RPMI7951 (cell line): ENCODE data around the gene WBP1. TPM values are rescaled to one million over a fixed set of nuclear protein-coding genes. Genes with fewer than 3 reads are reported as not detected.
"Not testable (repeated sequence)": the region's sequence is repeated elsewhere in the genome, so short reads cannot be mapped to it uniquely, and the experiment has no call there.

Experiments used
- DNase-seq: peaks from one replicate; pipeline ENCODE4 v3.0.0-alpha.2; 2012; ENCODE audit warnings: low read depth
- total RNA-seq: library from RNA; depleted of rRNA; stranded (reverse); fragments of >200 nt; shearing (Covaris generic); gene quantifications from 2 replicates; pipeline ENCODE4 v1.2.3, GENCODE V29; 2014

Gene WBP1
- total RNA-seq, 1 experiment from 2014 or later, result 70.5 TPM

GRCh38 chr2:74427551-74427950 is 30.7 kb upstream of the WBP1 start:
- DNase-seq, result no peak

DNA sequence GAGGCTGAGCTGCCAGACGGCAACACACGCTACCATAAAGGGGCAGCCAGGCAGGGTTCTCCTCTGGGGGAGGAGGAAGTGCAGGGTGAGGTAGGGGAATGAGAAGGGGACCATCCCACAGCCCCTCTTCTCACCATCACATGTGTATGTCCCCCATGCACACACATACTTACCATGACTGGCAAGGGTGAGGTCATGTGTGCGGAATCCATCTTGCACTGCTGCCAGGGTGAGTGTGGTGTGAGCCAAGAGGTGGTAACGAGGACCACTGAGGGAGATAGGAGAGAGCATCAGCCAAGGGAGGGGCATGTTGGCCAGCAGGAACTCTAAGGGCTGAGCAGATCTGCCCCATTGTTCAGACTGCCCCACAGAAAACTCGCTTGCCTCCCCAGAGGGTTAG is 29.6 kb upstream of the WBP1 start:
- no peak for DNase-seq

GRCh38 chr2:74429487-74430451 is 28.5 kb upstream of the WBP1 start:
- no peak for DNase-seq

- no peak for DNase-seq
Measured at GRCh38 chr2:74430502-74430901, 27.7 kb upstream of the WBP1 start.

DNA sequence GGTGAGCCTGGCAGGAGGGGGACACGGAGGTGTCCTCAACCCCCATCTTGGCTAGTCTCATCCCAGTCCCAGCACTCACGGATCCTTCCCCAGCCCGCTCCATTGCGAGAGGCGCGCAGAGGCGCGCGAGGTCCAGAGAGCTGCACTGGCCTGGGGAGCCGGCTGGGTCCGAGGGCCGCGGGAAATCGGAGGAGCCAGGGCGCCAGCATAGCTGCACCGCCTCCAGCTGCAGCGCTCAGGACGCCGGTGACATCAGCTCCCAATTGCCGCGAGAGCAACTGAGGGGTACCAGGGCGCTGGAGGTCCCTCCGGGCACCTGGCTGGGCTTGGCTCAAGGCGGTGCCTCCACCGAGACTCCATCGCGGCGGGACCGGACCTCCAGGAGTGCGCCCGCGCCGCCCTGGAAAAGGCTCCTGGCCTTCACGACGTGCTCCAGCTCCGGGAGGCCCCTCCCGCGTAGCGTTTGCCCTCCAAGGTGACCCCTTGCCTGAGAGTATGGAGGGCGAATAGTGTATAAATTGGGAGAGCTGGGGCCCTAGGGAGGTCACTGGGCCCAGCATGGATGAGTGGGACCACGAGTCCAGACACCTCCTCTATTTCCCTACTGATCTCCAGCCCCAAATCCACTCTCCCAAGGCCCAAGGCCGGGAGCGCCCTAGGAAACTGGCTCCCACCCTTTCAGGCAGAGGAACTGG is 22.0 kb upstream of the WBP1 start:
- no peak for DNase-seq

GRCh38 chr2:74436848-74437695 is 21.2 kb upstream of the WBP1 start:
- DNase-seq, result no peak

- DNase-seq, result no peak
Measured at GRCh38 chr2:74438248-74438647, 20.0 kb upstream of the WBP1 start.

- no peak for DNase-seq
Measured at GRCh38 chr2:74439373-74439772, 18.9 kb upstream of the WBP1 start.

GRCh38 chr2:74439803-74440377 is 18.3 kb upstream of the WBP1 start:
- peak; percentile 76 for DNase-seq

- peak; percentile 87 for DNase-seq
Measured at GRCh38 chr2:74440378-74441169, 17.7 kb upstream of the WBP1 start.

DNA sequence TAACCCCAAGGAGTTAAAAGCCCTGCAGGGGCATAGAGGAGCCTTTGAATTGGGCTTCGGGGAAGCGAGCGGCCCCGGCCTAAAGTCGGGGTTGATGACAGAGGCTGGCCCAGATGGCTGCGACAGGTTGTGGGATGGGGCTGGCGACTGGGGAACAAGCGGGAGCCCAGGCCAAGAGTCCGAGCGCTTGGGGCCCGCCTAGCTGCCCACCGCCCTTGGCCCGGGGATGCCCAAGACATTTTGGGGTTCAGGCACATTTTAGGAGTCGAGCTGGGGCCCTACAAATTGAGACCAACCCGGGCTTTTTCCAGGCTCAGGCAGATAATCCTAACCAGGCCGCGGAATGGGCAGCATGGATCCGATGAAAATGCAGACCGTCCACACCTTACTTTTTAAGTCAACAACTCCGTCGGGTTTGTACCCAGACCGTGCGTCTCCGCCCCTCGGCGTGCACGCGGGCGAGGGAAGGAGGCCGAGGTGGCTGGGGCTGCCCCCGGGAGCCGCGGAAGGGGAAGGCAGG is 17.0 kb upstream of the WBP1 start:
- no peak for DNase-seq

DNA sequence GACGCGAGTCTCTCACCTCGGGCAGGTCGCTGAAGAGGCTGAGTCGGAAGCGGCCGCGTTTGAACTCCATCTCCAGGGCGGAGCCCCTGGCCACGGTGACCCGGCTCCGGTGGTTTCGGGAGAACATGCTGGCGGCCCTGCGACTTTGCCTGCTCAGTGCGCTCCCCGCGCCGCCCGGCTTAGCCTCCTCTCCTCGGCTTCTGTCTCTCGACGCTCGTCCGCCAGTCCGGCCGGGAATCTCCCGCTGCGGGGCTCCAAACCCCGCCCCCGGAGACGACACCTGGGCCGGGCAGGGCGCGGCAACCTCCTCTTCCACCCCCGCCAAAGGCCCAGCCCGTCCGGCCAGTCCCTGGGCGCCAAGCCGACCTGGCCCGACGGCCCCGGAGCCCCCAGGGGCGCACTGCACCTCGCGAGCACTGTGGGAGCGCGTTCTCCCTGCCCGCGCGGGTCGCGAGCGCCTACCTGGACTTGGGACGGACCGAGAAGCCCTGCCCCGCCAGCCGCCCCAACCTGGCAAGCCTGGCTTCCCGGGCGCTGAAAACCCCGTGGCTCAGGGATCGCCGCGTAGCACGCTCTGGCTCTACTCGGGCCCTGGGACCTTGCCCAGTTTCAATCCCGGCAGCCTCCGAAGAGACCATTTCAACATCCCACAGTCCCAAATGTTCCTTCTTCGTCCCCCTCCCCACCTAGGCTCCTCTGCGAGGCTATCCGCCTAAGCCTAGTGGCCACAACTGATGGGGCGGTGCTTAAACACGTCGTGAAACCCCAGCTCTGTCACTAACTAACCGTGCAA is 16.4 kb upstream of the WBP1 start, which contains the start of gene RTKN:
TSS of gene RTKN (minus strand) at position 248 of the 793 bp plus-strand sequence. CDS start at position 127, 121 bp downstream.
- no peak for DNase-seq

DNA sequence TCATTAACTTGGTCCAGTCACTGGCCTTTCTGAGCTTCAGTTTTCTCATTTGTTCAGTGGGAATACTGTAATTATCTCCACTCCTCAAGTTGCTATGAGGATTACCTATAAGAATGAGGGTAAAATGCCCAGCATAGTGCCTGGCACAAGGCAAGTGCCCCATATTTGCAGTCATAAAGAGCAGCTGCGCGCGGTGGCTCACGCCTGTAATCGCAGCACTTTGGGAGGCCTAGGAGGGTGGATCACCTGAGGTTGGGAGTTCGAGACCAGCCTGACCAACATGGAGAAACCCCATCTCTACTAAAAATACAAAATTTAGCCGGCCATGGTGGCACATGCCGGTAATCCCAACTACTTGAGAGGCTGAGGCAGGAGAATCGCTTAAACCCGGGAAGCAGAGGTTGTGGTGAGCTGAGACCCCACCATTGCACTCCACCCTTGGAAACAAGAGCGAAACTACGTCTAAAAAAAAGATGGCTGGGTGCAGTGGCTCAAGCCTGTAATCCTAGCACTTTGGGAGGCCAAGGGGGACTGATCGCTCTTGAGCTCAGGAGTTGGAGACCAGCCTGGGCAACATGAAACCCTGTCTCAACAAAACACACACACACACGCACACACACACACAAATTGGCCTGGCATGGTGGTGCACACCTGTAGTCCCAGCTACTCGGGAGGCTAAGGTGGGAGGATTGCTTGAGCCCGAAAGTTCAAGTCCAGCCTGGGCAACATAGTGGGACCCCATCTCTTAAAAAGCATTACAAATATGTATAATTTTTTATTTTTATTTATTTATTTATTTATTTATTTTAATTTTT is 15.5 kb upstream of the WBP1 start:
- not testable (repeated sequence) for DNase-seq

DNA sequence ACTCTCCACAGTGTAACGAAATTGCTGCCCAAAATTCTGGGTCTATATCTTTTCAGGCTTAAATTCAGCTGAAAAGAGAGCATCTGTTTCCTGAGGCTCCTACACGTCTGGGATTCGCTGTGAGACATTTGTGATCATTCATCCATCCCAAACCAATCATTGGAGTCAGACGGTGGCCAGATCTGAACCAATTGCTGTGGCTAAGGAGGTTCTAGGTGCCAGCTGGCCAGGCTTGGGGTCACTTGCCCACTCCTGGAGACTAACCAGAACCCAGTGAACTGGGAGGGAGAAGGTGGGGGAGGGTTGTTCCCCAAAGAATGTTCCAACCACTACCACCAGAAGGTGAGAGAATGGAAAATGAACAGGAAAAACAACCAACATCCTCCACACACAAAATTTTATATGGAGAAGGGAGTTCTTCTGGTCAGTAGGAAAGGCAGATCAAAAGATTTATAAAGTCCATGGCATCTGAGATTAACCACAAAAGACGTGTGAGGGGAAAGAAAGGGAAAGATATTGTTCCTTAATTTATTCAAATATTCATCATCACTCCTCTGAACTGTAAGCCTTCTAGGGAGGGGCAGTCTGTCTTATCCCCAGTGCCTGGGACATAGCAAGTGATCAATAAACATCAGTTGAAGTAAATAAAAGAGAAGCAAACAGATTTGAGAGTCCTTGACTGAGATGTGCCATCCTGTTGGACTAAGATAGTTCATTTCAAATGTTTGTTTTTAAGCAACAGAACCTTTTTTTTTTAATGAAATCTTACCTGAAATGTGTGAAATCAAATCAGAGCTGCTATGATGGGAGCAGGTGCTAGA is 13.5 kb upstream of the WBP1 start:
- no peak for DNase-seq

DNA sequence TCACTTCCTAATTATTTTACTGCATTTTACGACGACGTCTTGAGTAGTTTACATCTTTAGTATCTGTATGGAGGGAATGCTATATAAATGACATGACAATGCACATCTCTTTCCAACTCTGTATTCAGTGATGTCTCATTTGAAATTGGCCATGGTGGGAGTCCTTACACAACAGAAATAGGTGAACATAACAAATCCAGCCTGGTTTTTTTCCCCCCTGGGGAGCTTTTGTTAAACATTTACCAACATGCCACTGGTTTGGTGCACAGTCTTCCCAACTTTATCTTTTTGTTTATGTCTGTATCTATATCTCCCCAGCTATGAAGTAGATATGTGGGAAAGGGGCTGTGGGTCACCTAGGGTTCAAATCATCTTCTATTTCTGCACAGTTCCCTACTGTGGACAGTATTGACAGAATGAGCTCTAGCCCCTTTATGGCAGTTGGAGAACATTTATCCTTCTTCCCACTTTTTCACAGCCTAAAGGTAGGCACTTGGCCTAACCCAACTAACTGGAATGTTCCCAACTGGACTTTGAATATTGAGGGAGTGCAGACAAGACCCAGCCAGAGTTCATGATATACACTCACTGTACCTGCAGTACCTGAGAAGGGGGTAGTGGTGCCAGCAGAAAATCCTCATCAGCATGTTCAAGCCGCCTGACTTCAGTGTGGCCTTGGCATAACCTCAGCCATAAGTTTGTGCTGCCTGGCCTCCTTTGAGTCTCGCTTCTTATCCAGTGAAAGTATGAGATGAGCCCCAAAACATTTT is 10.8 kb upstream of the WBP1 start:
- no peak for DNase-seq

DNA sequence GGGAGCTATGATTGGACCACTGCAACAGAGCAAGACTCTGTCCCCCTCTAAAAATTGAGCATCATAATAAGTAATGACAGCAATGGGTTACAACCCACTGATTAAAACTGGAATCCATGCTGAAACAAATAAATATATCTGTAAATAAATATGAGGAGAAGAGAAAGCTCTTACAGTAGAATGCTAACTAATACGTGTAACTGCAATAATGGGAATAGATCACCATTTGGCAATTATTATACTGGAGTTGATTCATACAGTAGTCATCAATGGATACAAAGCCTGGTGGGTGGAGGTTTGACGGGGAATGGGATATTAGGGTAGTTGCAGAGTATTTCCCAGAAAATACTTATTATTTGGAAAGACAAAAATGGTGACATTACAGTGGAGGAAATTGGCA is 9.5 kb upstream of the WBP1 start:
- DNase-seq, result no peak

DNA sequence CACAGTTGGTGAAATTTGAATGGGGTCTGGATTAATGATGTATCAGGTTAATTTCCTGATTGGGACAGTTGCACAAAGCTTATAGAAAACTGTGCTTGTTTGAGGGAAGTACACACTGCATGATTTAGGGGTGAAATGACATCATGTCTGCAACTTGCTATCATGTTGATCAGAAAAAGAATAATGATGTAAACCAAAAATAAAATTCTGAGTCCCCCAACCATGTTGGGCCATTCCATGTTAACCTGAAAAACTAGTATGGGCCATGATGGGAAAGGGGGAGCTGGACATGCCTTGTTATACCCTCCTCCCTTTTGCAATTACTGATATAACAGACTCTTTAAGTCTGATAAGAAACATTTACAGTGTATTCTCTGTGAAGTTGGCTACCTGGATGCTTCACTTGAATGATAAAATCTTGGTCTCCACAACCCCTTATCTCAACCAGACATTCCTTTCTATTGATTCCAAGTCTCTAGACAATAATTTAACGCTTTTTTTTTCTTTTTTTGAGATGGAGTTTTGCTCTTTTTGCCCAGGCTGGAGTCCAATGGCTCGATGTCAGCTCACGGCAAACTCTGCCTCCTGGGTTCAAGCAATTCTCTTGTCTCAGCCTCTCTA is 7.6 kb upstream of the WBP1 start:
- no peak for DNase-seq
